Measurements from ENCODE around the gene ZDHHC14.

The ZDHHC14 gene

GRCh38 chr6:157434349-157435033, 53.5 kb downstream of the ZDHHC14 start:
- Histone ChIP-seq H3K27me3 (ENCODE audit: control insufficient read depth in 1 of 2, insufficient read depth in 2 of 2, low read length in 2 of 2) (no peaks in the 10 kb centered on the region), H3K9me3 (ENCODE audit: low read length) (no peaks in the 10 kb centered on the region), H3K9ac (ENCODE audit: low read length) (no peak overlapping the region), H3K36me3 (ENCODE audit: insufficient read depth, low read length) (no peaks in the 10 kb centered on the region), H3K27ac (ENCODE audit: low read depth, low read length) (no peak overlapping the region), H3K4me3 (ENCODE audit: low read depth in 1 of 2, low read length in 2 of 2) (no peak overlapping the region), H3K4me1 (ENCODE audit: insufficient read depth, low read length) (peaks cover 7% of the 10 kb centered on the region)

GRCh38 chr6:157436219-157436943, 55.4 kb downstream of the ZDHHC14 start:
- H3K27me3 ChIP-seq (ENCODE audit: control insufficient read depth in 1 of 2, insufficient read depth in 2 of 2, low read length in 2 of 2) = no peaks in the 10 kb centered on the region
- no peaks in the 10 kb centered on the region for H3K9me3 ChIP-seq (ENCODE audit: low read length)
- H3K9ac ChIP-seq (ENCODE audit: low read length) = no peak overlapping the region
- H3K4me3 ChIP-seq (ENCODE audit: low read depth in 1 of 2, low read length in 2 of 2) = no peak overlapping the region
- peaks cover 7% of the 10 kb centered on the region for H3K4me1 ChIP-seq (ENCODE audit: insufficient read depth, low read length)
- H3K27ac ChIP-seq (ENCODE audit: low read depth, low read length) = no peak overlapping the region
- H3K36me3 ChIP-seq (ENCODE audit: insufficient read depth, low read length) = no peaks in the 10 kb centered on the region

- H3K9ac ChIP-seq (ENCODE audit: low read length) = no peak overlapping the region
- no peaks in the 10 kb centered on the region for H3K36me3 ChIP-seq (ENCODE audit: insufficient read depth, low read length)
- no peaks in the 10 kb centered on the region for H3K9me3 ChIP-seq (ENCODE audit: low read length)
- H3K27ac ChIP-seq (ENCODE audit: low read depth, low read length) = no peak overlapping the region
- no peak overlapping the region for H3K4me3 ChIP-seq (ENCODE audit: low read depth in 1 of 2, low read length in 2 of 2)
- peaks cover 7% of the 10 kb centered on the region for H3K4me1 ChIP-seq (ENCODE audit: insufficient read depth, low read length)
- H3K27me3 ChIP-seq (ENCODE audit: control insufficient read depth in 1 of 2, insufficient read depth in 2 of 2, low read length in 2 of 2) = no peaks in the 10 kb centered on the region
Observed at GRCh38 chr6:157436944-157437336, 56.0 kb downstream of the ZDHHC14 start.

GRCh38 chr6:157438611-157439111, 57.7 kb downstream of the ZDHHC14 start:
- Histone ChIP-seq H3K4me3 (ENCODE audit: low read depth in 1 of 2, low read length in 2 of 2) (no peak overlapping the region), H3K4me1 (ENCODE audit: insufficient read depth, low read length) (peaks cover 7% of the 10 kb centered on the region), H3K27ac (ENCODE audit: low read depth, low read length) (no peak overlapping the region), H3K9ac (ENCODE audit: low read length) (no peak overlapping the region), H3K27me3 (ENCODE audit: control insufficient read depth in 1 of 2, insufficient read depth in 2 of 2, low read length in 2 of 2) (no peaks in the 10 kb centered on the region), H3K36me3 (ENCODE audit: insufficient read depth, low read length) (no peaks in the 10 kb centered on the region), H3K9me3 (ENCODE audit: low read length) (no peaks in the 10 kb centered on the region)

- H3K27ac ChIP-seq (ENCODE audit: low read depth, low read length) = no peak overlapping the region
- H3K4me3 ChIP-seq (ENCODE audit: low read depth in 1 of 2, low read length in 2 of 2) = no peak overlapping the region
- H3K27me3 ChIP-seq (ENCODE audit: control insufficient read depth in 1 of 2, insufficient read depth in 2 of 2, low read length in 2 of 2) = no peaks in the 10 kb centered on the region
- H3K36me3 ChIP-seq (ENCODE audit: insufficient read depth, low read length) = no peaks in the 10 kb centered on the region
- H3K9me3 ChIP-seq (ENCODE audit: low read length) = no peaks in the 10 kb centered on the region
- no peak overlapping the region for H3K9ac ChIP-seq (ENCODE audit: low read length)
- peaks cover 4% of the 10 kb centered on the region for H3K4me1 ChIP-seq (ENCODE audit: insufficient read depth, low read length)
Observed at GRCh38 chr6:157440171-157440570, 59.2 kb downstream of the ZDHHC14 start.

GRCh38 chr6:157442291-157442690, 61.3 kb downstream of the ZDHHC14 start:
- Histone ChIP-seq H3K27me3 (ENCODE audit: control insufficient read depth in 1 of 2, insufficient read depth in 2 of 2, low read length in 2 of 2) (no peaks in the 10 kb centered on the region), H3K4me1 (ENCODE audit: insufficient read depth, low read length) (no peaks in the 10 kb centered on the region), H3K27ac (ENCODE audit: low read depth, low read length) (no peak overlapping the region), H3K9ac (ENCODE audit: low read length) (no peak overlapping the region), H3K9me3 (ENCODE audit: low read length) (no peaks in the 10 kb centered on the region), H3K36me3 (ENCODE audit: insufficient read depth, low read length) (no peaks in the 10 kb centered on the region), H3K4me3 (ENCODE audit: low read depth in 1 of 2, low read length in 2 of 2) (no peak overlapping the region)

GRCh38 chr6:157443066-157443800, 62.2 kb downstream of the ZDHHC14 start:
- Histone ChIP-seq H3K9me3 (ENCODE audit: low read length) (no peaks in the 10 kb centered on the region), H3K4me3 (ENCODE audit: low read depth in 1 of 2, low read length in 2 of 2) (no peak overlapping the region), H3K27ac (ENCODE audit: low read depth, low read length) (no peak overlapping the region), H3K9ac (ENCODE audit: low read length) (no peak overlapping the region), H3K36me3 (ENCODE audit: insufficient read depth, low read length) (no peaks in the 10 kb centered on the region), H3K27me3 (ENCODE audit: control insufficient read depth in 1 of 2, insufficient read depth in 2 of 2, low read length in 2 of 2) (no peaks in the 10 kb centered on the region), H3K4me1 (ENCODE audit: insufficient read depth, low read length) (no peaks in the 10 kb centered on the region)

- Histone ChIP-seq H3K27ac (ENCODE audit: low read depth, low read length) (no peak overlapping the region), H3K4me1 (ENCODE audit: insufficient read depth, low read length) (no peaks in the 10 kb centered on the region), H3K4me3 (ENCODE audit: low read depth in 1 of 2, low read length in 2 of 2) (no peak overlapping the region), H3K27me3 (ENCODE audit: control insufficient read depth in 1 of 2, insufficient read depth in 2 of 2, low read length in 2 of 2) (no peaks in the 10 kb centered on the region), H3K9me3 (ENCODE audit: low read length) (no peaks in the 10 kb centered on the region), H3K9ac (ENCODE audit: low read length) (no peak overlapping the region), H3K36me3 (ENCODE audit: insufficient read depth, low read length) (no peaks in the 10 kb centered on the region)
Observed at GRCh38 chr6:157445277-157446009, 64.5 kb downstream of the ZDHHC14 start.

- no peaks in the 10 kb centered on the region for H3K4me1 ChIP-seq (ENCODE audit: insufficient read depth, low read length)
- H3K4me3 ChIP-seq (ENCODE audit: low read depth in 1 of 2, low read length in 2 of 2) = no peak overlapping the region
- H3K27me3 ChIP-seq (ENCODE audit: control insufficient read depth in 1 of 2, insufficient read depth in 2 of 2, low read length in 2 of 2) = no peaks in the 10 kb centered on the region
- H3K27ac ChIP-seq (ENCODE audit: low read depth, low read length) = no peak overlapping the region
- no peaks in the 10 kb centered on the region for H3K9me3 ChIP-seq (ENCODE audit: low read length)
- no peak overlapping the region for H3K9ac ChIP-seq (ENCODE audit: low read length)
- H3K36me3 ChIP-seq (ENCODE audit: insufficient read depth, low read length) = no peaks in the 10 kb centered on the region
Observed at GRCh38 chr6:157447735-157448134, 66.7 kb downstream of the ZDHHC14 start.

GRCh38 chr6:157449610-157450009, 68.6 kb downstream of the ZDHHC14 start:
- Histone ChIP-seq H3K36me3 (ENCODE audit: insufficient read depth, low read length) (no peaks in the 10 kb centered on the region), H3K27me3 (ENCODE audit: control insufficient read depth in 1 of 2, insufficient read depth in 2 of 2, low read length in 2 of 2) (no peaks in the 10 kb centered on the region), H3K9me3 (ENCODE audit: low read length) (no peaks in the 10 kb centered on the region), H3K4me1 (ENCODE audit: insufficient read depth, low read length) (no peaks in the 10 kb centered on the region), H3K4me3 (ENCODE audit: low read depth in 1 of 2, low read length in 2 of 2) (no peak overlapping the region), H3K9ac (ENCODE audit: low read length) (no peak overlapping the region), H3K27ac (ENCODE audit: low read depth, low read length) (no peak overlapping the region)

All from muscle layer of colon (tissue), 2 donors.